ENCODE measurements around the gene UTF1.

Gene UTF1

DNA sequence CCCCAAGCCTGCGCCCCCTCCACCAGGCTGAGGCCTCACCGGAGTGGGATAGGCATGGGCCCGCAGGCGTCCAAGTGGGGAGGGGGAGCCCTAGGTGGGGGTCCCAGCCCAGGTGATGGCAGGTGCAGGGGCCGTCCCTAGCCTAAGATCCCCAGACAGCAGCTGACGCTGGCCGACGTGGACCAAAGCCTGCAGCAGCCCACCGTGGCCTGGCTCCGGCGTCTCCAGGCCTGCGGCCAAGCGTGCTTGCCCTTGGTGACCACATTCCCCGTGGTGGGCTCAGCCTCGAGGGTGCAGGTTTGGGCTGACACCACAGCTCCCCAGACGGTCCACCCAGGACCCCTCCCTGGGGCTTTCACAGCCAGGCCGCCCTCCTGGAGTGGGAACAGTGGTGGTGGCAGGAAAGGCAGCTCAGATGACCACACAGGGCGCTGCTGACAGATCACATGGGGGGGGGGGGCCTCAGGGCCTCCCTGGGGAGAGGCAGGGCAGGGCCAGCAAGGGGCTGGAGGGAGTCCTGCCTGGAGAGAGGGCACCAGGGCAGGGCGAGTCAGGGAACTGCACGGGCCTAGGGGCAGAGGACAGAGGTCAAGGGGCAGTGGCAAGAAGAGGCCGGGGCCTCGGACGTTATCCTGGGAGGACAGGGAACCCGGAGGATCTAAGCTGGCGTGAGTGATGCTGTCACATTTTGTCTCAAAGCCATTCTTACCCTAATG lies 47.4 kb downstream of the UTF1 start:
- no peak for DNase-seq (ENCODE audit: low read depth in 1 of 2, low spot score in 1 of 2)

DNA sequence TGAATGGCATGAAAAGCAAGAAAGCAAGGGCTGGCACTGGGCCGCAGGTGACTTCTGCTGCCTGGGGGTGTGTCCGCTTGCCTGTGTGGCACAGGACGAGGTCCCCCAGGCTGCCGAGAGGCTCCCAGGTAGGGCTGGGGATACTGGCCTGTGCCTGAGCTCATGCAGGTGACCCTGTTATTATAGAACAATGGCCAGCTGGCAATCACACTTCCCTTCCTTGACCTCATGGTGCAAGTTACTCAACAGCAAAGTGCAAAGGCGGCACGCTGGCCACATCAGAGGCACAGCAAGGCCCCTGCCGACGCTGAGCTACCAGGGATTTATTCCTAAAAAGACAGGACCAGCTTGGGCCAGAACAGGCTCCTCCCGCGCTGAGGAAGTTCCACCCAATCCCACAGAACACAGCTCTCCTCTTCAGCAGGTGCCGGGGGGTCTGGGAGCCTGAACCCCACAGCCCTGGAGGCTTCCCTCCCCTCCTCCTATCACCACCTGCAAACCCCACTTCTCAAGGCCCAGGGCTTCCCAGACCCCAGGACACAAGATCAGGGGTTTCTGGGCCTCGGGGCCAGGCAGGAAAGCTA lies 48.1 kb downstream of the UTF1 start:
- DNase-seq (ENCODE audit: low read depth in 1 of 2, low spot score in 1 of 2) = no peak

DNA sequence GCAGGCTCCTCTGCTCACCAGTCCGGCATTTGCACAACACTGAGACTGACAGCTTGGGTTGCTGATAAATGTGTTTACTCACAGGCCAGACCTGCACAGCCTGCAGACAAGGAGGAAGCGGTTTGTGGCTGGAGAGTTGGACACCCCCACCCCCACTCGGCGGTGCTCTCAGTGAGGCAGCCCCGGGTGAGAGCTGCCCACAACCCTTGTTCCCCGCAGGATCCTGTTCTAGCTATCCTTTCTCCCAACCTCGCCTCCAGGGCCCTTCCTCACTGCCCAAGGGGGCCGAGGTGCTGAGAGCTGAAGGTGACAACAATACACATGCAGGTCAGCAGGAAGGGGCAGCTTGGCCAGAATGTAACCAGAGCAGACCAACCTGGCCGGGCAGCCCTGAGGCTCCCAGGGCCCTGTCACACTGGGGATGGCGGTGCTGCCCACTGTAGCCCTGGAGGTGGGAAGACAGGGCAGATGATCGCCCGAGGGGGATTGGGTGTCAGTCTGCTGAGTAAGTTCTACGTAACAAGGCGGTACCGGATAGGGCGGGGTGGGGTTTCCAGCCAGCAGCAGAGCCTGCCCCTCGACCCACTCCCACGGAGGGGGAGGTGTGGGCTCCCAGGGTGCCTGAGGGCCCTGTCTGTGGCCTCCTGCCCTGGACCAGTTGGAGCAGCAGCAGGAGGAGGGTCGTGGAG lies 48.7 kb downstream of the UTF1 start:
- DNase-seq (ENCODE audit: low read depth in 1 of 2, low spot score in 1 of 2) = no peak

DNA sequence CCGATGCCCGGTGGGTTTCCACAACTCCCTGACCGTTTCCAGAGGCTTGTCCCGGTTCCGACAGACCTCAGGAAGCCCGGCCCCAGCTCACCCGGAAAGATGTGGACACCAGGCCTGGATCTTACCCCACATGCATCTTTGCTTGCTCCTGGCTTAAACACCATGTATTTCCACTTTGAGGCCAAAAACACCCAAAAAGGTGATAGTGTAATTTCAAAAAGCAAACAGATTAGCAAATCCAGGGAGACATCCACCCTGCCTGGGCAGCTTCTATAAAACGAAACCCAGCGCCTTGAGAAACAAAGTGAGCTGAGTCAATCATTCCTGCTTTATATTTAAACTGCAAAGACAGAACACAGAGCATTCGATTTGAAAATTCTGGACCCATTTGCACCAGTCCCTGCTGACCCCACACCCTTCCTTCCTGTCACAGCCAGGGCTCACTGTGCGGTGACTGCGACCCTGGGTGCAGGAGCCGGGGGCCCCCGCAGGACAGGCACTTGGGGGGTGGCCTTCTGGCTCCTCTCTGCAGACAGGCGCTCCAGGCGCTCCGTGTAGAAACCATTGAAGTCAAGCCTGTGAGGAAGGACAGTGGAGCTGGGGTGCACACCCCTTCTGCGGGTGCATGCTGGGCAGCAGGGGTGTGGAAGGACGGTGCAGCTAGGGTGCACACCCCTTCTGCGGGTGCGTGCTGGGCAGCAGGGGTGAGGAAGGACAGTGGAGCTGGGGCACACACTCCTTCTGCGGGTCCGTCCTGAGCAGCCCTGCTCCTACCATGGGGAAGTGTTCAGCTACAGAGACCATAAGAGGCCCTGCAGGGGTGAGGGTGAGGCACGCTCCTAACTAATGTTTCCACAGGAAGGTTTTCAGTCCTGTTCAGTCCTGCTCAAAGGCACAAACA lies 49.6 kb downstream of the UTF1 start:
- DNase-seq (ENCODE audit: low read depth in 1 of 2, low spot score in 1 of 2) = no peak

DNA sequence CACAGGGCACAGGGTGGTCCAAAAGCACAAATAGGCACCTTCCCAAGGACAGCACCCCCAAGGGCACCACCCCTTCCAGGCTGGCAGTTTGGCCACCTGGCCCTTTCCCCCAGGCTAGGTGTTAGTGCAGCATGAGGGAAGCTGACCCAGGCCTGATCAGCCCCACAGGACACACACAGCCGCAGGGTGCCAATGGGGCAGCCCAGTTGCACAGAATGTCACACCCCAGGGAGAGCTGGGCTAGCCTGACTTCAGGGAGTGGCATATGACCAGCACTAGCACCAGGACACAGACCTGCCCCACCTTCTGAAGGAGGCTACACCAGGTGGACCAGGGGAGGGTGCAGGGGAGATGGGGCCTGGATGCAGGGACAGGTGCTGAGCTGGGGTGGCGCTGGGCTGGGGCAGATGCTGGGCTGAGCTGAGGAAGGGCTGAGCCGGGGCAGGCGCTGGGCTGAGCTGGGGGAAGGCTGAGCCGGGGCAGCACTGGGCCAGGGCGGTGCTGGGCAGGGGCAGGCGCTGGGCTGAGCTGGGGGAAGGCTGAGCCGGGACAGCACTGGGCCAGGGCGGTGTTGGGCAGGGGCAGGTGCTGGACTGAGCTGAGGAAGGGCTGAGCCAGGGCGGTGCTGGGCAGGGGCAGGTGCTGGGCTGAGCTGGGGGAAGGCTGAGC lies 50.5 kb downstream of the UTF1 start:
- DNase-seq (ENCODE audit: low read depth in 1 of 2, low spot score in 1 of 2) = no peak

DNA sequence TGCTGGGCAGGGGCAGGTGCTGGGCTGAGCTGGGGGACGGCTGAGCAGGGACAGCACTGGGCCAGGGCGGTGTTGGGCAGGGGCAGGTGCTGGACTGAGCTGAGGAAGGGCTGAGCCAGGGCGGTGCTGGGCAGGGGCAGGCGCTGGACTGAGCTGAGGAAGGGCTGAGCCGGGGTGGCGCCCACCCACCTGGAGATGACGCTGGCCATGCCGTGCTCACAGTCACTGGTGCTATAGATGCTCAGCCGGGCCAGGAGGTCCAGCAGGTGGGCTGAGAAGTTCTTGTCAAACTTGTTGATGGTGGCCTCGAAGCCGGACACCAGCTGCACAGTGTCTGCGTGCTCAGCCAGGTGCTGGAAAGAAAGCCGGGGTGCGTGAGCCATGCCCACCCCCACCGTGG lies 51.1 kb downstream of the UTF1 start:
- DNase-seq (ENCODE audit: low read depth in 1 of 2, low spot score in 1 of 2) = no peak
